OCI-LY3 (cell line): ENCODE measurements around the gene EZH2.
A peak's percentile ranks its signal among the peaks of the same experiment; 100 is the strongest.

Experiments used
- H2AFZ ChIP-seq: fragments of 200-600, 300-600 bp; shearing (Covaris generic); 2 replicates; pipeline ENCODE4 v1.6.0; 2014; ENCODE audit warnings: antibody characterized with exemption, low read depth, low read length
- H3K27ac ChIP-seq: fragments of 200-600, 300-600 bp; sonication (generic); 2 replicates; pipeline ENCODE4 v1.5.1; 2014; ENCODE audit warnings: mild to moderate bottlenecking, low read length, moderate library complexity, mixed read lengths
- H3K27me3 ChIP-seq: fragments of 200-600, 300-600 bp; sonication (generic); 2 replicates; pipeline ENCODE4 v1.6.1; 2014; ENCODE audit warnings: low read depth, low read length, mixed read lengths
- H3K36me3 ChIP-seq: fragments of 200-600, 300-600 bp; sonication (generic); replicated peaks from 2 replicates; pipeline ENCODE3; 2014; ENCODE audit warnings: low read depth, low read length, mixed read lengths
- H3K4me1 ChIP-seq: fragments of 300-600, 200-600 bp; sonication (generic); 2 replicates; pipeline ENCODE4 v1.6.1; 2014; ENCODE audit warnings: low read length, mixed read lengths
- H3K4me2 ChIP-seq: fragments of 200-600, 300-600 bp; sonication (generic); 2 replicates; pipeline ENCODE4 v1.6.1; 2014; ENCODE audit warnings: low read length, mixed read lengths
- H3K4me3 ChIP-seq: fragments of 300-600, 200-600 bp; sonication (generic); 2 replicates; pipeline ENCODE4 v1.5.1; 2014; ENCODE audit warnings: antibody characterized with exemption, mild to moderate bottlenecking, low read length, moderate library complexity
- H3K79me2 ChIP-seq: fragments of 300-600, 200-600 bp; shearing (Covaris generic); 2 replicates; pipeline ENCODE4 v1.6.1; 2014; ENCODE audit warnings: mild to moderate bottlenecking, low read length, mixed read lengths
- H3K9ac ChIP-seq: fragments of 300-600, 200-600 bp; shearing (Covaris generic); 2 replicates; pipeline ENCODE4 v1.6.0; 2014; ENCODE audit warnings: mild to moderate bottlenecking, low read length, moderate library complexity
- H3K9me3 ChIP-seq: fragments of 200-600, 300-600 bp; shearing (Covaris generic); 2 replicates; pipeline ENCODE4 v1.6.1; 2014; ENCODE audit warnings: low read length, mixed read lengths; ENCODE audit not compliant: insufficient read depth
- H4K20me1 ChIP-seq: fragments of 200-600, 300-600 bp; sonication (generic); 2 replicates; pipeline ENCODE4 v1.6.1; 2016; ENCODE audit warnings: low read length, mixed read lengths; ENCODE audit not compliant: insufficient read depth
- EZH2phosphoT487 ChIP-seq: fragments of 200-600 bp; shearing (Covaris generic); IDR thresholded peaks from 2 replicates; pipeline ENCODE4 v1.6.1; 2018; ENCODE audit warnings: antibody characterized with exemption, mixed run types, low read depth
- TF ChIP-seq, protein P1 (sequence below): fragments of 200-600, 300-600 bp; sonication (generic); IDR thresholded peaks from 2 replicates; pipeline ENCODE4 v1.5.1; 2014; ENCODE audit warnings: antibody characterized with exemption, low read length, low read depth

Gene EZH2

GRCh38 chr7:148915211-148915610, 31.1 kb upstream of the EZH2 start:
- Histone ChIP-seq H3K79me2 (peaks cover 23% of the 10 kb centered on the region), H3K27me3 (no peaks in the 10 kb centered on the region), H3K4me3 (peak overlapping the region; percentile 66), H3K36me3 (peaks cover 3% of the 10 kb centered on the region), H3K27ac (peak overlapping the region; percentile 95), H4K20me1 (no peaks in the 10 kb centered on the region), H3K9me3 (no peaks in the 10 kb centered on the region), H2AFZ (no peak overlapping the region), H3K9ac (peak overlapping the region; percentile 81; the same call in 1 of the 2 replicates), H3K4me1 (peaks cover 86% of the 10 kb centered on the region), H3K4me2 (peak overlapping the region; percentile 79)
- TF ChIP-seq EZH2phosphoT487: no peak
- TF ChIP-seq, protein P1, sequence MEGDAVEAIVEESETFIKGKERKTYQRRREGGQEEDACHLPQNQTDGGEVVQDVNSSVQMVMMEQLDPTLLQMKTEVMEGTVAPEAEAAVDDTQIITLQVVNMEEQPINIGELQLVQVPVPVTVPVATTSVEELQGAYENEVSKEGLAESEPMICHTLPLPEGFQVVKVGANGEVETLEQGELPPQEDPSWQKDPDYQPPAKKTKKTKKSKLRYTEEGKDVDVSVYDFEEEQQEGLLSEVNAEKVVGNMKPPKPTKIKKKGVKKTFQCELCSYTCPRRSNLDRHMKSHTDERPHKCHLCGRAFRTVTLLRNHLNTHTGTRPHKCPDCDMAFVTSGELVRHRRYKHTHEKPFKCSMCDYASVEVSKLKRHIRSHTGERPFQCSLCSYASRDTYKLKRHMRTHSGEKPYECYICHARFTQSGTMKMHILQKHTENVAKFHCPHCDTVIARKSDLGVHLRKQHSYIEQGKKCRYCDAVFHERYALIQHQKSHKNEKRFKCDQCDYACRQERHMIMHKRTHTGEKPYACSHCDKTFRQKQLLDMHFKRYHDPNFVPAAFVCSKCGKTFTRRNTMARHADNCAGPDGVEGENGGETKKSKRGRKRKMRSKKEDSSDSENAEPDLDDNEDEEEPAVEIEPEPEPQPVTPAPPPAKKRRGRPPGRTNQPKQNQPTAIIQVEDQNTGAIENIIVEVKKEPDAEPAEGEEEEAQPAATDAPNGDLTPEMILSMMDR: no peak

DNA sequence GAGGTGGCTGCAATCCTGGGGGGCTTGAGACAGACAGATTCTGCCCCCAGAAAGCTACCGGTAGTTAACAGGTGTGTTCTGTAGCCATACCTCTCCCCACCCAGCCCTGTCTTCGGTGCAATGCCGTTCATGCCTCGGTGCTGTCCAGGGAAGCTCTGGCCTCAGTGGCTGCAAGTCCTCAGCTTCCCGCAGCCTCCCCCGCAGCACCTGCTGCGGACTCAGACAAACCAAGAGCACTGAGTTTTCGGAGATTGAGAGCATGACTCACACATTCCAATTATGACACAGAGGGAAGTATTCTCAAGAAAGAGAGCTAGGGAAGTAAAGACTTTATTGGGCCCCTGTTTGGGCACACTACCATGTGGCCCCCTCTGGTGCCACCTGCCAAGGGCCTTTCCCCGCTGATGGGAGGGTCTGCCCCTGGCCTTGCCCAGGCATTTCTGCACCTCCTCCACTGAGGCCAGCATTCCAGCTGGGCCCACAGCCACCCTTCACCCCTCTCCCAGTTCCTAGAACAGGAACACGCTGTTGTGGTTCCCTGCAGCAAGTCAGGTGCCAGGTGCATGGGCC, 30.2 kb upstream of the EZH2 start:
- peaks cover 23% of the 10 kb centered on the region for H3K79me2 ChIP-seq
- H3K4me1 ChIP-seq: peaks cover 86% of the 10 kb centered on the region
- H3K27me3 ChIP-seq: no peaks in the 10 kb centered on the region
- H3K4me2 ChIP-seq: peak overlapping the region; percentile 79
- H3K9ac ChIP-seq: peak overlapping the region; percentile 81
- no peaks in the 10 kb centered on the region for H4K20me1 ChIP-seq
- peak overlapping the region; percentile 66 for H3K4me3 ChIP-seq
- H2AFZ ChIP-seq: no peak overlapping the region
- H3K27ac ChIP-seq: peak overlapping the region; percentile 95
- TF ChIP-seq, protein P1: no peak
- TF ChIP-seq EZH2phosphoT487: no peak
- peaks cover 3% of the 10 kb centered on the region for H3K36me3 ChIP-seq
- H3K9me3 ChIP-seq: no peaks in the 10 kb centered on the region

- Histone ChIP-seq H3K27ac (peak overlapping the region; percentile 95), H3K27me3 (no peaks in the 10 kb centered on the region), H2AFZ (no peak overlapping the region), H3K4me2 (peak overlapping the region; percentile 79), H3K9ac (peak overlapping the region; percentile 81), H3K4me3 (peak overlapping the region; percentile 66), H3K36me3 (peaks cover 3% of the 10 kb centered on the region), H3K4me1 (peaks cover 85% of the 10 kb centered on the region), H4K20me1 (no peaks in the 10 kb centered on the region), H3K9me3 (no peaks in the 10 kb centered on the region), H3K79me2 (peaks cover 23% of the 10 kb centered on the region)
- TF ChIP-seq, protein P1: no peak
- no peak for TF ChIP-seq EZH2phosphoT487
These were observed 28.9 kb upstream of the EZH2 start for GRCh38 chr7:148912758-148913541.

DNA sequence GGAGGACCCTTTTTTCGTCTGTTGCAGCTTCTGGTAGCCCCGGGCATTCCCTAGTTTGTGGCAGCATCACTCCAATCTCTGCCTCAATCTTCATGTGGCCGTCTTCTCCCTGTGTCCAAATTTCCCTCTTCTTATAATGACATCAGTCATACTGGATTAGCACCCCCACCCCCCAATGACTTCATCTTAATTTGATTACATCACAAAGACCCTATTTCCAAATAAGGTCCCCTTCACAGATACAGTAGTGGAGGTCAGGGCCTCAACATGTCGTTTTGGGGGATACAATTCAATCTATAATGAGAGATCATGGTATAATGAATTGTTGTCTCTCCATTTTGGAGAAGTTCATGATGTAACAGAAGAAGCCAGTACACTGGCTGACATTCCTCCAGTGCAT, 28.1 kb upstream of the EZH2 start:
- H3K79me2 ChIP-seq: peaks cover 23% of the 10 kb centered on the region
- TF ChIP-seq, protein P1: no peak
- TF ChIP-seq EZH2phosphoT487: no peak
- no peaks in the 10 kb centered on the region for H3K9me3 ChIP-seq
- peaks cover 85% of the 10 kb centered on the region for H3K4me1 ChIP-seq
- H3K4me3 ChIP-seq: peak overlapping the region; percentile 60
- H3K4me2 ChIP-seq: peak overlapping the region; percentile 79
- peak overlapping the region; percentile 77 for H3K9ac ChIP-seq
- H3K27me3 ChIP-seq: no peaks in the 10 kb centered on the region
- no peaks in the 10 kb centered on the region for H4K20me1 ChIP-seq
- H3K36me3 ChIP-seq: peaks cover 3% of the 10 kb centered on the region
- no peak overlapping the region for H2AFZ ChIP-seq
- peak overlapping the region; percentile 95 for H3K27ac ChIP-seq
